ENCODE data around the gene GLCCI1.
"Not testable (repeated sequence)": the region's sequence is repeated elsewhere in the genome, so short reads cannot be mapped to it uniquely, and the experiment has no call there.

The GLCCI1 gene

GRCh38 chr7:7992506-7992905 lies 23.9 kb downstream of the GLCCI1 start:
- no peak for DNase-seq

GRCh38 chr7:7995348-7995747 lies 26.8 kb downstream of the GLCCI1 start:
- DNase-seq = not testable (repeated sequence)

GRCh38 chr7:7996568-7996967 lies 28.0 kb downstream of the GLCCI1 start:
- DNase-seq = no peak

- no peak for DNase-seq
Observed at GRCh38 chr7:8000315-8000941, 31.8 kb downstream of the GLCCI1 start.

GRCh38 chr7:8003077-8003476 lies 34.5 kb downstream of the GLCCI1 start:
- no peak for DNase-seq

- no peak for DNase-seq
Observed at GRCh38 chr7:8005279-8005678, 36.7 kb downstream of the GLCCI1 start.

GRCh38 chr7:8014399-8014798 lies 45.8 kb downstream of the GLCCI1 start:
- no peak for DNase-seq

GRCh38 chr7:8015100-8015745 lies 46.6 kb downstream of the GLCCI1 start:
- no peak for DNase-seq

- DNase-seq = no peak
Observed at GRCh38 chr7:8015746-8016120, 47.1 kb downstream of the GLCCI1 start.

GRCh38 chr7:8017423-8017822 lies 48.8 kb downstream of the GLCCI1 start:
- DNase-seq = no peak

GRCh38 chr7:8018961-8019360 lies 50.4 kb downstream of the GLCCI1 start:
- no peak for DNase-seq

GRCh38 chr7:8022628-8023027 lies 54.0 kb downstream of the GLCCI1 start:
- DNase-seq = no peak

- DNase-seq = no peak
Observed at GRCh38 chr7:8035192-8035591, 66.6 kb downstream of the GLCCI1 start.

- DNase-seq = no peak
Observed at GRCh38 chr7:8035647-8036518, 67.3 kb downstream of the GLCCI1 start.

- no peak for DNase-seq
Observed at GRCh38 chr7:8037151-8037550, 68.6 kb downstream of the GLCCI1 start.

GRCh38 chr7:8040768-8041369 lies 72.3 kb downstream of the GLCCI1 start:
- DNase-seq = no peak

GRCh38 chr7:8042796-8043535 lies 74.4 kb downstream of the GLCCI1 start:
- DNase-seq = no peak

- no peak for DNase-seq
Observed at GRCh38 chr7:8044761-8045430, 76.3 kb downstream of the GLCCI1 start.

- DNase-seq = not testable (repeated sequence)
Observed at GRCh38 chr7:8048067-8048466, 79.5 kb downstream of the GLCCI1 start.

- DNase-seq = no peak
Observed at GRCh38 chr7:8051373-8051772, 82.8 kb downstream of the GLCCI1 start.

GRCh38 chr7:8051998-8052397 lies 83.4 kb downstream of the GLCCI1 start:
- DNase-seq = no peak

GRCh38 chr7:8052824-8053223 lies 84.2 kb downstream of the GLCCI1 start:
- no peak for DNase-seq

Data from stimulated activated CD4-positive, alpha-beta T cell treated with anti-CD3 and anti-CD28 coated beads, Interleukin-4, amount 100 ng/mL, for 24 hours (primary cell).